ENCODE data around the gene UBE2H. TPM values are rescaled to one million over a fixed set of nuclear protein-coding genes. Genes with fewer than 3 reads are reported as not detected.

Gene UBE2H
- total and polyA plus RNA-seq, 2 donors, result 23.2 to 31.8 TPM

DNA sequence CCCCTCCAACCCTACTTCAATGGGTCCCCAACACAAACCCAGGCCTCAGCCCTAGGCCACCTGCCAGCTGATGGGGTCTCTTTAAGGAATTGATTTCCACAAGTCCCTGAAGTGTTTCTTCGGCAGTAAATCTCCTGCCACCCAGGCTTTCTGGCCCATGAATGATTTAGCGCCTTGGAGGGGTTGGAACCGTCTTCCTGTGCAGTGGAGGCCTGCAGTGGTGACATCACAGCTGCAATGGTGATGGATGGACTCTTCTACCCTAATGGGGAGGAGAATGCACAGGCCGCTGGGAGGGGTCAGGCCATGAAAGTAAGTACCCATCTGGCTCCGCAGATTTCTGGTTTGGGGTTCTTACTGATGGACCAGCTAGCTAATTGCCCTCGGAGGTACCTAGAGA lies 163.8 kb downstream of the UBE2H start:
- Histone ChIP-seq H3K4me3 (ENCODE audit: low read length in 2 of 2) (no peak overlapping the region), H3K36me3 (ENCODE audit: control insufficient read depth in 2 of 2, insufficient read depth in 2 of 2, low read length in 1 of 2) (no peaks in the 10 kb centered on the region), H3K9me3 (ENCODE audit: control insufficient read depth in 2 of 2, insufficient read depth in 1 of 2, low read length in 1 of 2) (peaks cover 0 to 8% of the 10 kb centered on the region in 2 donors), H3K27ac (ENCODE audit: low read depth in 1 of 2, low read length in 1 of 2) (no peak overlapping the region), H3K4me1 (ENCODE audit: control insufficient read depth in 2 of 2, insufficient read depth in 2 of 2, low read length in 2 of 2) (peaks cover 0 to 21% of the 10 kb centered on the region in 2 donors), H3K27me3 (ENCODE audit: control insufficient read depth in 2 of 2, insufficient read depth in 1 of 2, low read length in 1 of 2) (peaks cover 42 to 87% of the 10 kb centered on the region in 2 donors)
- WGBS, result 95% methylated on average over 6 of the region's 6 CpGs
- DNase-seq (ENCODE audit: low read depth in 6 of 9, low spot score in 9 of 9), result no peak

DNA sequence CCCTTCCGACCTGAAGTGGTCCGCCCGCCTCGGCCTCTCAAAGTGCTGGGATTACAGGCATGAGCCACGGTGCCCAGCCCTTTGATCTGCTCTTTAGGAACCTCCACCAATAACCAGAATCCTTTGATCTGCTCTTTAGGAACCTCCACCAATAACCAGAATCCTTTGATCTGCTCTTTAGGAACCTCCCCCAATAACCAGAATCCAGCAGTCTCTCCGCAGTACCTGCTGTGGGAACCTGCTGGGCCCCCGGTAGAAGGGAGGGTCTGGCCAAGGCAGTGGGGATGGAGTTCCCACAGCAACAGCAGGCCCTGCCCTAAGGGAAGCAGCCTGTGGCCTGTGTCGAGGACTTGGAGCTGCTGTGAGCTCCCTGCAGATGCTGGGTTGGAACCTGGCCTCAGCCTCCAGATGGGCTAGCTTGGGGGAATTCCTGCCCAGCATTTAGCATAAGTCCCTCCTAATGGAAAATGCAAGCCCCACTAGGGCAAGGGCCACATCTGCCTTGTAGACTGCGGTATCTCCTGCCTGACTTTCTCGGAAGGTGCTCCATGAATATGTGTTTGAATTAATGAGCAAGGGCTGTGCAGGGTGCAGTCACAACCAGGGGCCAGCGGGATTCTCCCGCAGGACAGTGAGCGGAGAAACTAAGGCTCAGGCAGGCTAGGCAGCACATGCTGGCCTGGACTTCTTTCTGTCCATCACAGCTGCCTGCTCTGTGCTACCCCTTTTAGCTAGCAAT lies 165.8 kb downstream of the UBE2H start:
- Histone ChIP-seq H3K36me3 (ENCODE audit: control insufficient read depth in 2 of 2, insufficient read depth in 2 of 2, low read length in 1 of 2) (no peaks in the 10 kb centered on the region), H3K4me1 (ENCODE audit: control insufficient read depth in 2 of 2, insufficient read depth in 2 of 2, low read length in 2 of 2) (peaks cover 0 to 34% of the 10 kb centered on the region in 2 donors), H3K4me3 (ENCODE audit: low read length in 2 of 2) (no peak overlapping the region), H3K27ac (ENCODE audit: low read depth in 1 of 2, low read length in 1 of 2) (no peak overlapping the region), H3K9me3 (ENCODE audit: control insufficient read depth in 2 of 2, insufficient read depth in 1 of 2, low read length in 1 of 2) (peaks cover 0 to 12% of the 10 kb centered on the region in 2 donors), H3K27me3 (ENCODE audit: control insufficient read depth in 2 of 2, insufficient read depth in 1 of 2, low read length in 1 of 2) (peaks cover 57 to 95% of the 10 kb centered on the region in 2 donors)
- DNase-seq (ENCODE audit: low read depth in 6 of 9, low spot score in 9 of 9), result peak in 1 of 9 donors; percentile 14
- 54% methylated on average over 13 of the region's 13 CpGs for WGBS

DNA sequence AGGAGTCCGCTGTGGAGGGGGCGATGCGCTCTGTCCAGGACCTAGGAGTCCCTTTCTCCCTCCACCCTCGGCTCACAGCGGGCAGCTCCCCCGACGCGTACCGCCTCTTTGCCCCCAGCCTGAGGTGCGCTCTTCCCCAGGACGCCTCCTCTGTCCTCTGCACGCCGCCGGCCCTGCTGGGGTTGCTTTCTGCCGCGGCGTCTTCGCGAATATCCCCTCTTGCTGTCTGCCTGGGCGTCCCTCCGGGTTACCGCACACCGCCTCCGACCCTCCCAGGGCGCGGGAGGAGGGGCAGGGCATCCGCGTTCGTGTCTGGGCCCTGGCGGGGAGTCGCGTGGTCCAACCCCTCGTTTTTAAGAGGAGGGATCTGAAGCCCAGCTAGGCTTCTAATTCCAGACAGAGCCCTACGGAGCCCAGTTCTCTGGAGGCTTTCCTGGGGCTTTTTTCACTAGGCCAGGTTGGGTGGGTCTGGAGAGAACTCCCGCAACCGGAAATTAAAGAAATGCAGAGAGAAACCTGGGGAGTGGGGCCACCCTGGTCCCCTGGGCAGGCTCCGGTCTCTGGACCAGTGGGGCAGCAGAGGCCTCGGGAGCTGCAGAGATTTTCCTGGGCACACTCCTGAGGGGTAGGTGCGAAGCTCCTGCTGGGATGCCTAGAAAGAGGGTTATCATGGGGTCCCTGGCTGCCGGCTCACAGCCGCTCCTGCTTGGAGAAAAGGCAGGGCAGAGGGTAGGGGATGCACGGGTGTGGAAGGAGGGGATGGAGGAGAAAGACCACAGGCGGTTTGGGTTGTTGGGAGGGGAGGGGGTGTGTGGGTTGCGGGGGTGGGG lies 166.9 kb downstream of the UBE2H start:
- Histone ChIP-seq H3K9me3 (ENCODE audit: control insufficient read depth in 2 of 2, insufficient read depth in 1 of 2, low read length in 1 of 2) (peaks cover 2 to 12% of the 10 kb centered on the region in 2 donors), H3K36me3 (ENCODE audit: control insufficient read depth in 2 of 2, insufficient read depth in 2 of 2, low read length in 1 of 2) (no peaks in the 10 kb centered on the region), H3K4me1 (ENCODE audit: control insufficient read depth in 2 of 2, insufficient read depth in 2 of 2, low read length in 2 of 2) (peaks cover 0 to 44% of the 10 kb centered on the region in 2 donors), H3K27ac (ENCODE audit: low read depth in 1 of 2, low read length in 1 of 2) (no peak overlapping the region), H3K4me3 (ENCODE audit: low read length in 2 of 2) (no peak overlapping the region), H3K27me3 (ENCODE audit: control insufficient read depth in 2 of 2, insufficient read depth in 1 of 2, low read length in 1 of 2) (peaks cover 68 to 99% of the 10 kb centered on the region in 2 donors)
- 5% methylated on average over 44 of the region's 44 CpGs for WGBS
- DNase-seq (ENCODE audit: low read depth in 6 of 9, low spot score in 9 of 9), result peak in 1 of 9 donors; percentile 9

DNA sequence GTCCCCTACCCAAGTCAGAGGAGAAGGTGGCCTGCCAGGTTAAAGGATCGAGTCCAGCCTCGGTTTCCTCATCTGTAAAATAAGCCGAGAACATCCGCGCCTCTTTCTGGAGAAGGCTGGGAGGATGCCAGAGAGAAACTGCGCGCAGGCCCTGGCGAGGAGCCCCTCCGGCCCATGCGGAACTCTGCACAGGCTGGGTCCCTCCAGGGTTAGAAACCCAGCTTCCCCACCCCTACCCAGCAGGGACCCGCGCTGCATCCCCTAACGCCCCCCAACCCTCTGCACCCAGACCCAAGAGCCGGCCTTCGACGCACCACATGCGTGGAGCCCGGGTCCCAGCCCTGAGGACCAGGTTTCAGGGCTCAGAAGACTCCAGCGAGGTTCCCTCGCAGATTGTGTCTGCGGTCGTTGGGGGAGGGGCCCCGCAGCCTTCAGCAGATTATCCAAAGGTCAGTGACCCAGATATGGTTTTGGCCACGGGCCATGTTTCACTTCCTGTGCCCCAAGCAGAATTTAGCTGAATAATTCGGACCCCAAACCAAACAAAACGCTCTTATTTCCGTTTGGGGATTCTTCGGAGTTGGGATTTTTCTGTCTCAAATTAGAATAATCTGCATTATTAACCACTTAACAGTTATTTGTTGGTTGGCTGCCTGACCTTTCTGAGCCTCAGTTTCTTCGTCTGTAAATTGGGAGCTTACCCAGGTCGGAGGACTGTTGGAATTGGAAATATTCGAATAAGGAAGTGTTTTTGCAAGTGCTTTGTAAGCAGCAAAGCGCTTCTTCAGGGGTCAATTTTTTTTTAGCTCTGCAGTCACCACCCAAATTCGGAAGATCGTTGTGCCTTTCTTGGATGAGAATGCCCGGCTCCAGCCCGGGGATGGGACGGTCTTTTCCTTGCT lies 167.7 kb downstream of the UBE2H start:
- 7% methylated on average over 37 of the region's 37 CpGs for WGBS
- no peak overlapping the region for H3K27ac ChIP-seq (ENCODE audit: low read depth in 1 of 2, low read length in 1 of 2)
- H3K4me1 ChIP-seq (ENCODE audit: control insufficient read depth in 2 of 2, insufficient read depth in 2 of 2, low read length in 2 of 2), result peaks cover 3 to 50% of the 10 kb centered on the region in 2 donors
- H3K27me3 ChIP-seq (ENCODE audit: control insufficient read depth in 2 of 2, insufficient read depth in 1 of 2, low read length in 1 of 2), result peaks cover 77 to 99% of the 10 kb centered on the region in 2 donors
- H3K36me3 ChIP-seq (ENCODE audit: control insufficient read depth in 2 of 2, insufficient read depth in 2 of 2, low read length in 1 of 2), result no peaks in the 10 kb centered on the region
- H3K9me3 ChIP-seq (ENCODE audit: control insufficient read depth in 2 of 2, insufficient read depth in 1 of 2, low read length in 1 of 2), result peaks cover 2 to 12% of the 10 kb centered on the region in 2 donors
- no peak overlapping the region for H3K4me3 ChIP-seq (ENCODE audit: low read length in 2 of 2)
- peak in 1 of 9 donors; percentile 14 for DNase-seq (ENCODE audit: low read depth in 6 of 9, low spot score in 9 of 9)

DNA sequence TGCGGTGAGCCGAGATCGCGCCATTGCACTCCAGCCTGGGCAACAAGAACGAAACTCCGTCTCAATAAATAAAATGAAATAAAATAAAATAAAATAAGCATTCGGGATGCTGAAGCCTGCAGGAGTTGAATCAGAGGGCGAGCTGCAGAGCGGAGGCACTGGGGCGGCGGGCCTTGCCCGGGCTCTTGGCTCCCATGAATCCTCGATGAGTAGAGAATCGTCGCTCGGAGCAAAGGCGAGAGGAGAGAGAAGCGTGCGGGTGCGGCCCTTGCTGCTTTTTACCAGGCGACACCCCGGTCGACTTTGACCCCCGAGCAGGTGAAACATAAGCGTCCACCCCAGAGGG lies 168.3 kb downstream of the UBE2H start:
- Histone ChIP-seq H3K36me3 (ENCODE audit: control insufficient read depth in 2 of 2, insufficient read depth in 2 of 2, low read length in 1 of 2) (no peaks in the 10 kb centered on the region), H3K4me3 (ENCODE audit: low read length in 2 of 2) (no peak overlapping the region), H3K27me3 (ENCODE audit: control insufficient read depth in 2 of 2, insufficient read depth in 1 of 2, low read length in 1 of 2) (peaks cover 80 to 99% of the 10 kb centered on the region in 2 donors), H3K9me3 (ENCODE audit: control insufficient read depth in 2 of 2, insufficient read depth in 1 of 2, low read length in 1 of 2) (peaks cover 2 to 12% of the 10 kb centered on the region in 2 donors), H3K27ac (ENCODE audit: low read depth in 1 of 2, low read length in 1 of 2) (no peak overlapping the region), H3K4me1 (ENCODE audit: control insufficient read depth in 2 of 2, insufficient read depth in 2 of 2, low read length in 2 of 2) (peaks cover 6 to 50% of the 10 kb centered on the region in 2 donors)
- WGBS, result 21% methylated on average over 25 of the region's 25 CpGs
- DNase-seq (ENCODE audit: low read depth in 6 of 9, low spot score in 9 of 9), result no peak

DNA sequence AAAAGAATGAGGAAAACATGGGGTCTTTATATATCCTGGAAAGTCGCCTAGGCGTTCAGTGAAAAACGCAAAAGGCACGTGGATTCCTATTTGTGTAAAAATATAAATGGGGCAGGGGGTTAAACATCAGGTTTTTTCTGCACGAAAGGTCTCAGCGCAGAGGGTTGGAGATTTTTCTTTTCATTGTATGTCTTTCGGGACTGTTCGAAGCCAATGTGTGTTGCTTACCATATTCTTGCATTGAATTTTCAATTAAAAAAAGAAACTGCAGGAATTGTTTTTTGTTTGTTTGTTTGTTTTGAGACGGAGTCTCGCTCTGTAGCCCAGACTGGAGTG lies 169.2 kb downstream of the UBE2H start:
- DNase-seq (ENCODE audit: low read depth in 6 of 9, low spot score in 9 of 9), result no peak
- no peak overlapping the region for H3K27ac ChIP-seq (ENCODE audit: low read depth in 1 of 2, low read length in 1 of 2)
- peaks cover 87 to 99% of the 10 kb centered on the region in 2 donors for H3K27me3 ChIP-seq (ENCODE audit: control insufficient read depth in 2 of 2, insufficient read depth in 1 of 2, low read length in 1 of 2)
- peaks cover 2 to 15% of the 10 kb centered on the region in 2 donors for H3K9me3 ChIP-seq (ENCODE audit: control insufficient read depth in 2 of 2, insufficient read depth in 1 of 2, low read length in 1 of 2)
- H3K4me1 ChIP-seq (ENCODE audit: control insufficient read depth in 2 of 2, insufficient read depth in 2 of 2, low read length in 2 of 2), result peaks cover 6 to 55% of the 10 kb centered on the region in 2 donors
- 14% methylated on average over 10 of the region's 10 CpGs for WGBS
- H3K36me3 ChIP-seq (ENCODE audit: control insufficient read depth in 2 of 2, insufficient read depth in 2 of 2, low read length in 1 of 2), result no peaks in the 10 kb centered on the region
- no peak overlapping the region for H3K4me3 ChIP-seq (ENCODE audit: low read length in 2 of 2)

DNA sequence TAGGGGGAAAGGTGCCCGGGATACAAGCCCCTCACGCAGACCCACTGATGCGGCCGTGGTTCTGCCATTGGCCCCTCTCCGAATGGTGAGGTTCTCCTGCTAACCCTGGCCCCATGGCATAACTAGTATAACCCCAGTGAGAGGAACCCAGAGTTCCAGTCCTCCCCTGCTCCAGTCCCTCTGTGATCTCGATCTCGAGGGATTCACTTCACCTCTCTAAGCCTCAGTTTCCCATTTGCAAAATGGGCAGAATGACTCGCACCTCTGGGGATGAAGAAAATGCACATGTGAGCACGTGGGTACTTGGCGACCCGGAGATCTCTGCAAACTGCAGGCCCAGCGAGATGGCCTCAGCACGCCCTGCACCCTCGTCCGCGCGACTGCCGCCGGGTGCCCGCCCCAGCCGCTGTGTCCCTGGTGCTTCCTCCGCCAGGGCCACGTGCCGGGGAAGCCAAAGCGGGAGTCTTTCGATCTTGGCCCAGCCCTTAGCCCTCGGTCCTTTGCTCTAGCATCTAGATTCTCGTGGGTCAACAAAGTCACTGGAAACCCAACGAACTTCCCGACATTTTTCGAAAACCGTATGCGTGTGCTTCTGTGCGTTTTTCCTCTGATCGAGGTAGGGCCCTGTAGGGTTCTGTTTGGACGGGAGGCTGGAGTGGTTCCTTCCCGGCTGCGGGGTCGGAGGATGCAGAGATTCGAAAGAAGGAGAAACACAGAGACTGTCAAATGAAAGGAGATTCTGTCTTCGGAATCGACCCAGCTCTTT lies 169.8 kb downstream of the UBE2H start:
- 7% methylated on average over 42 of the region's 42 CpGs for WGBS
- peaks cover 90 to 99% of the 10 kb centered on the region in 2 donors for H3K27me3 ChIP-seq (ENCODE audit: control insufficient read depth in 2 of 2, insufficient read depth in 1 of 2, low read length in 1 of 2)

More for the DNA sequence above, 169.8 kb downstream of the UBE2H start:
- H3K27ac ChIP-seq (ENCODE audit: low read depth in 1 of 2, low read length in 1 of 2), result no peak overlapping the region
- H3K9me3 ChIP-seq (ENCODE audit: control insufficient read depth in 2 of 2, insufficient read depth in 1 of 2, low read length in 1 of 2), result peaks cover 2 to 20% of the 10 kb centered on the region in 2 donors
- H3K4me1 ChIP-seq (ENCODE audit: control insufficient read depth in 2 of 2, insufficient read depth in 2 of 2, low read length in 2 of 2), result peaks cover 6 to 58% of the 10 kb centered on the region in 2 donors
- peak in 1 of 9 donors; percentile 15 for DNase-seq (ENCODE audit: low read depth in 6 of 9, low spot score in 9 of 9)
- no peak overlapping the region for H3K4me3 ChIP-seq (ENCODE audit: low read length in 2 of 2)
- no peaks in the 10 kb centered on the region for H3K36me3 ChIP-seq (ENCODE audit: control insufficient read depth in 2 of 2, insufficient read depth in 2 of 2, low read length in 1 of 2)

Measured in thymus (tissue), 11 donors.